ENCODE data around the gene CEP85L.

- TF ChIP-seq POLR2A (IDR thresholded peaks at IDR 0.05) (no peak), CTCF (IDR thresholded peaks at IDR 0.05 in 4 of 5, conservative IDR thresholded peaks at IDR 0.05 in 1 of 5) (no peak)
Observed at GRCh38 chr6:118602300-118602699, 49.1 kb downstream of the CEP85L start.

Measured in gastrocnemius medialis (tissue), 4 donors.